PC-3 (cell line): ENCODE results near the gene GPC6.

Source experiments
- CTCF ChIP-seq: fragments of 300-600 bp; sonication (generic); conservative IDR thresholded peaks from 2 replicates; pipeline ENCODE4 v1.5.1; 2017; ENCODE audit warnings: antibody characterized with exemption, low read depth, mild to moderate bottlenecking, low read length
- EZH2 ChIP-seq: fragments of 300-600 bp; sonication (generic); IDR thresholded peaks from one replicate; pipeline ENCODE4 v1.6.1; 2017; ENCODE audit warnings: antibody characterized with exemption, mild to moderate bottlenecking, low read length; ENCODE audit not compliant: unreplicated experiment
- EZH2phosphoT487 ChIP-seq: fragments of 300-600 bp; sonication (generic); IDR thresholded peaks from 2 replicates; pipeline ENCODE4 v1.6.1; 2018; ENCODE audit warnings: mild to moderate bottlenecking, antibody characterized with exemption, low read length, borderline replicate concordance

DNA sequence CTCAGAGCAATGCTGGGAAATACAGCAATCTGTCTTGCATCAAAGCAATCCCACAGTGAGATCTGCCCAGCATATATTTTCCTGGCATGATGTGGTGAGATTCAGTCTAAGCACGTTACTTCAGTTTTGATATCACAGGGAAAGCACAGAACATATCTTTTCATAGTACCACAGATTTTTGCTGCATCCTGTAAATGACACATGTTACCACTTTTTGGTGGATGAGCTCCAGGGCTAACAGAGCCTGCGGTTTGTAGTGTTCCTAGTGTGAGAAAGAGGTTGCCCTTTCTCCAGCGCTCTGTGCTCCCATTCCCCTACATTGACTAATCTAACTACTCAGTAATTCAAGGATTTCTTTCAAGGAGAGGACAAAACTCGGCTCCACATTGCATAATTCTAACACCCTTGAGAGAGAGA lies 409.0 kb downstream of the GPC6 start:
- no peak for TF ChIP-seq CTCF
- no peak for TF ChIP-seq EZH2
- TF ChIP-seq EZH2phosphoT487 = no peak
